Natural killer cell (primary cell): Measurements from ENCODE around the gene NSL1. TPM values are rescaled to one million over a fixed set of nuclear protein-coding genes. Genes with fewer than 3 reads are reported as not detected.

Experiments
- ATAC-seq, 3 donors: fragments of 150-1000 bp in 2 of 3; fragments of 200-7000 bp in 1 of 3; cut with Tn5 transposase; 1 replicate in 1 of 3; 2 replicates in 2 of 3; pipeline ENCODE4 v1.10.0; 2021; ENCODE audit warnings: mild to moderate bottlenecking in 2 of 3, moderate library complexity in 2 of 3
- DNase-seq, 2 donors: peaks; one replicate each; pipeline versions ENCODE4 v3.0.0 to v3.0.0-alpha.2; 2013 to 2021; ENCODE audit warnings: mixed read lengths in 1 of 2
- H3K27ac ChIP-seq: one replicate; pipeline ENCODE4 v1.5.1; 2013; ENCODE audit warnings: mild to moderate bottlenecking, low read length
- H3K27me3 ChIP-seq: one replicate; pipeline ENCODE4 v1.6.1; 2013; ENCODE audit warnings: low read length; ENCODE audit not compliant: control insufficient read depth, insufficient read depth
- H3K36me3 ChIP-seq: one replicate; pipeline ENCODE4 v1.6.1; 2013; ENCODE audit warnings: low read length; ENCODE audit not compliant: control insufficient read depth, insufficient read depth
- H3K4me1 ChIP-seq: one replicate; pipeline ENCODE4 v1.6.1; 2013; ENCODE audit warnings: low read length; ENCODE audit not compliant: control insufficient read depth, insufficient read depth
- H3K4me3 ChIP-seq: one replicate; pipeline ENCODE4 v1.5.1; 2013; ENCODE audit warnings: low read length
- H3K9me3 ChIP-seq: one replicate; pipeline ENCODE4 v1.6.1; 2013; ENCODE audit warnings: low read length; ENCODE audit not compliant: control insufficient read depth, insufficient read depth
- H3K27ac Mint-ChIP-seq, 2 donors: one replicate each; pipeline ENCODE4 v1.8.0; 2022; ENCODE audit warnings: mild to moderate bottlenecking in 2 of 2, mixed read lengths in 2 of 2, moderate library complexity in 1 of 2
- H3K27me3 Mint-ChIP-seq, 2 donors: one replicate each; pipeline ENCODE4 v1.8.0; 2022; ENCODE audit warnings: low read depth in 2 of 2, mixed read lengths in 2 of 2
- H3K36me3 Mint-ChIP-seq: one replicate; pipeline ENCODE4 v1.8.0; 2022; ENCODE audit warnings: mixed read lengths
- H3K4me1 Mint-ChIP-seq, 2 donors: one replicate each; pipeline ENCODE4 v1.8.0; 2022; ENCODE audit warnings: mixed read lengths in 2 of 2
- H3K4me3 Mint-ChIP-seq: one replicate; pipeline ENCODE4 v1.8.0; 2022; ENCODE audit warnings: mild to moderate bottlenecking, moderate library complexity, mixed read lengths
- H3K9me3 Mint-ChIP-seq, 2 donors: one replicate each; pipeline ENCODE4 v1.8.0; 2022; ENCODE audit warnings: mixed read lengths in 2 of 2
- CTCF ChIP-seq: fragments of 200-600 bp; IDR thresholded peaks from one replicate; pipeline ENCODE4 v1.8.0; 2022; ENCODE audit warnings: antibody characterized with exemption
- WGBS: methylation state at CpG from one replicate; pipeline ENCODE4 v1.1.7; 2013; ENCODE audit warnings: missing lambda C conversion rate; ENCODE audit not compliant: insufficient coverage; 5-methylcytosine and 5-hydroxymethylcytosine counted together
- intact Hi-C: fragments of 100-400 bp; cut with micrococcal nuclease; formaldehyde crosslinking; loops from one replicate; pipeline ENCODE4 v1.14.2; 2022
- total RNA-seq, 4 donors: library from RNA; stranded (reverse); fragments of 120-200 nt in 1 of 4; gene quantifications; one replicate each; pipeline versions ENCODE4 v1.2.3 to v1.2.4, GENCODE V29; 2013 to 2022

The NSL1 gene
- total RNA-seq, 3 donors from 2014 or later (not counting 1 experiment from before 2014, with no cell fraction given) = 17.0 to 23.8 (median 23.4) TPM

GRCh38 chr1:212762839-212763238, 28.7 kb downstream of the NSL1 start:
- H3K4me3 Mint-ChIP-seq = no peak overlapping the region
- H3K27me3 Mint-ChIP-seq = no peaks in the 10 kb centered on the region
- Histone ChIP-seq H3K9me3 (no peaks in the 10 kb centered on the region), H3K36me3 (peaks cover 2% of the 10 kb centered on the region), H3K27me3 (no peaks in the 10 kb centered on the region), H3K27ac (no peak overlapping the region), H3K4me1 (no peaks in the 10 kb centered on the region), H3K4me3 (no peak overlapping the region)
- no peak for TF ChIP-seq CTCF
- H3K27ac Mint-ChIP-seq = no peak overlapping the region
- WGBS = 97% methylated on average over 9 of the region's 9 CpGs
- DNase-seq (no peak), ATAC-seq (no peak)
- H3K4me1 Mint-ChIP-seq = peaks cover 29 to 46% of the 10 kb centered on the region in 2 donors
- no peaks in the 10 kb centered on the region for H3K9me3 Mint-ChIP-seq
- intact Hi-C loops = no loop called here
- H3K36me3 Mint-ChIP-seq = peaks cover 15% of the 10 kb centered on the region

GRCh38 chr1:212762234-212762633, 29.3 kb downstream of the NSL1 start:
- Mint-ChIP-seq H3K36me3 (peaks cover 12% of the 10 kb centered on the region), H3K4me1 (peaks cover 24 to 40% of the 10 kb centered on the region in 2 donors), H3K27me3 (no peaks in the 10 kb centered on the region), H3K4me3 (no peak overlapping the region), H3K9me3 (no peaks in the 10 kb centered on the region), H3K27ac (no peak overlapping the region)
- no peak overlapping the region for H3K27ac ChIP-seq
- 98% methylated on average over 3 of the region's 4 CpGs for WGBS
- DNase-seq (no peak), ATAC-seq (no peak)
- H3K27me3 ChIP-seq = no peaks in the 10 kb centered on the region
- peaks cover 2% of the 10 kb centered on the region for H3K36me3 ChIP-seq
- no peaks in the 10 kb centered on the region for H3K9me3 ChIP-seq
- no peaks in the 10 kb centered on the region for H3K4me1 ChIP-seq
- H3K4me3 ChIP-seq = no peak overlapping the region
- TF ChIP-seq CTCF = no peak
- intact Hi-C loops = no loop called here

- Mint-ChIP-seq H3K27ac (no peak overlapping the region), H3K4me1 (peaks cover 18 to 34% of the 10 kb centered on the region in 2 donors), H3K36me3 (peaks cover 6% of the 10 kb centered on the region), H3K27me3 (no peaks in the 10 kb centered on the region), H3K9me3 (no peaks in the 10 kb centered on the region), H3K4me3 (no peak overlapping the region)
- peak; percentile 23 to 72 for DNase-seq
- intact Hi-C loops = no loop called here
- Histone ChIP-seq H3K27ac (no peak overlapping the region), H3K36me3 (peaks cover 2% of the 10 kb centered on the region), H3K4me1 (no peaks in the 10 kb centered on the region), H3K27me3 (no peaks in the 10 kb centered on the region), H3K4me3 (no peak overlapping the region), H3K9me3 (no peaks in the 10 kb centered on the region)
- 94% methylated on average over 10 of the region's 10 CpGs for WGBS
- peak; percentile 57 to 71 (median 58) for ATAC-seq
- TF ChIP-seq CTCF = peak; percentile 37
Observed at GRCh38 chr1:212760126-212760823, 31.3 kb downstream of the NSL1 start.

- intact Hi-C loops = loop anchor here (10.0 kb wide), 1 partner anchor 235 kb away; no protein-coding TSS in a partner anchor
- H3K27ac Mint-ChIP-seq = no peak overlapping the region
- Histone ChIP-seq H3K27ac (no peak overlapping the region), H3K4me1 (peaks cover 2% of the 10 kb centered on the region), H3K4me3 (no peak overlapping the region), H3K27me3 (no peaks in the 10 kb centered on the region), H3K36me3 (peaks cover 2% of the 10 kb centered on the region), H3K9me3 (no peaks in the 10 kb centered on the region)
- TF ChIP-seq CTCF = no peak
- H3K4me1 Mint-ChIP-seq = peaks cover 14 to 34% of the 10 kb centered on the region in 2 donors
- H3K27me3 Mint-ChIP-seq = no peaks in the 10 kb centered on the region
- ATAC-seq (peak in 1 of 3 donors; percentile 35), DNase-seq (no peak)
- no peaks in the 10 kb centered on the region for H3K9me3 Mint-ChIP-seq
- no peaks in the 10 kb centered on the region for H3K36me3 Mint-ChIP-seq
- WGBS = 94% methylated on average over 5 of the region's 5 CpGs
- H3K4me3 Mint-ChIP-seq = no peak overlapping the region
Observed at GRCh38 chr1:212759683-212760082, 31.9 kb downstream of the NSL1 start.
